VCaP (cell line): Measurements from ENCODE around the gene CD164.

Source experiments
- H3K27ac ChIP-seq: fragments of 450-650 bp; 2 replicates; pipeline ENCODE4 v1.5.1; 2017
- TF ChIP-seq, protein P1 (sequence below): fragments of 450-650 bp; conservative IDR thresholded peaks from 2 replicates; pipeline ENCODE4 v1.5.1; 2017; ENCODE audit warnings: mild to moderate bottlenecking, moderate library complexity

Gene CD164

GRCh38 chr6:109389650-109390274 is 7.5 kb upstream of the CD164 start:
- H3K27ac ChIP-seq = no peak overlapping the region
- TF ChIP-seq, protein P1, sequence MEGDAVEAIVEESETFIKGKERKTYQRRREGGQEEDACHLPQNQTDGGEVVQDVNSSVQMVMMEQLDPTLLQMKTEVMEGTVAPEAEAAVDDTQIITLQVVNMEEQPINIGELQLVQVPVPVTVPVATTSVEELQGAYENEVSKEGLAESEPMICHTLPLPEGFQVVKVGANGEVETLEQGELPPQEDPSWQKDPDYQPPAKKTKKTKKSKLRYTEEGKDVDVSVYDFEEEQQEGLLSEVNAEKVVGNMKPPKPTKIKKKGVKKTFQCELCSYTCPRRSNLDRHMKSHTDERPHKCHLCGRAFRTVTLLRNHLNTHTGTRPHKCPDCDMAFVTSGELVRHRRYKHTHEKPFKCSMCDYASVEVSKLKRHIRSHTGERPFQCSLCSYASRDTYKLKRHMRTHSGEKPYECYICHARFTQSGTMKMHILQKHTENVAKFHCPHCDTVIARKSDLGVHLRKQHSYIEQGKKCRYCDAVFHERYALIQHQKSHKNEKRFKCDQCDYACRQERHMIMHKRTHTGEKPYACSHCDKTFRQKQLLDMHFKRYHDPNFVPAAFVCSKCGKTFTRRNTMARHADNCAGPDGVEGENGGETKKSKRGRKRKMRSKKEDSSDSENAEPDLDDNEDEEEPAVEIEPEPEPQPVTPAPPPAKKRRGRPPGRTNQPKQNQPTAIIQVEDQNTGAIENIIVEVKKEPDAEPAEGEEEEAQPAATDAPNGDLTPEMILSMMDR = no peak

GRCh38 chr6:109388265-109388664 is 6.0 kb upstream of the CD164 start:
- TF ChIP-seq, protein P1 = no peak
- H3K27ac ChIP-seq = no peak overlapping the region

- TF ChIP-seq, protein P1 = 0 out of 2 replicates have a peak, but pooled peaks have one; percentile 42
- H3K27ac ChIP-seq = peak overlapping the region; percentile 99
These were observed 1.2 kb upstream of the CD164 start for GRCh38 chr6:109383438-109383940.

- TF ChIP-seq, protein P1 = peak; percentile 75
These were observed 540 bp upstream of the CD164 start for GRCh38 chr6:109382576-109383437.

GRCh38 chr6:109381061-109381746 is 1.1 kb downstream of the CD164 start:
- peak overlapping the region; percentile 99 for H3K27ac ChIP-seq
- TF ChIP-seq, protein P1 = no peak

More at GRCh38 chr6:109382576-109383437, 540 bp upstream of the CD164 start:
- peak overlapping the region; percentile 99 for H3K27ac ChIP-seq

GRCh38 chr6:109379711-109380110 is 2.6 kb downstream of the CD164 start:
- TF ChIP-seq, protein P1 = no peak

DNA sequence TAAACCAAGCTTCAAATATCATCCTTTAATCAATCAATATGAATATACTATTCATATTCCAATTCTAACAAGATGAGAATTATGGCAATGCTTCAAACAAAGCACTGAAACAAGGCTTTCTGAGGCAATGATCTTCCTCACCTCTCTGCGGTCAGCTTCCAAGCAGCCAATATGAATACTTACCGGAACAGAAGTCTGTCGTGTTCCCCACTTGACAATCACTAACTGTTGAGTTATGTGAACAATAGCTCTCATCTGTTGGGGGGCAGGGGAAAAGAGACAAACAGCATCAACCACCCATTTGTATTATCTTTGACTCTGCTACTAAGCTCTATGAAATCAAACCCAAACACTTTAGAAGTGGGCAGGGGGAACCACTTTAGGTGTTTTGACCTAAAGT is 4.5 kb downstream of the CD164 start:
- TF ChIP-seq, protein P1 = no peak
- no peak overlapping the region for H3K27ac ChIP-seq

More at GRCh38 chr6:109379711-109380110, 2.6 kb downstream of the CD164 start:
- H3K27ac ChIP-seq = peak overlapping the region; percentile 99
